GM13977 (cell line): ENCODE measurements around the gene PHC2.

Source experiments
- DNase-seq: peaks from one replicate; pipeline ENCODE4 v3.0.0; 2012; ENCODE audit warnings: low spot score
- CTCF ChIP-seq: IDR thresholded peaks from 2 replicates; pipeline ENCODE4 v1.5.1; 2012; ENCODE audit warnings: mild to moderate bottlenecking, control low read depth; ENCODE audit not compliant: insufficient read depth; ENCODE audit errors: extremely low read depth, missing control alignments
- in situ Hi-C: fragments of 300-500 bp; cut with MboI; formaldehyde crosslinking; loops from one replicate; pipeline ENCODE4 v1.12.0; 2022; ENCODE audit warnings: low sequenced_read_pairs, low pct_unique_long_range_greater_than_20kb, mixed read lengths, inconsistent platforms; ENCODE audit not compliant: unreplicated experiment

Gene PHC2

DNA sequence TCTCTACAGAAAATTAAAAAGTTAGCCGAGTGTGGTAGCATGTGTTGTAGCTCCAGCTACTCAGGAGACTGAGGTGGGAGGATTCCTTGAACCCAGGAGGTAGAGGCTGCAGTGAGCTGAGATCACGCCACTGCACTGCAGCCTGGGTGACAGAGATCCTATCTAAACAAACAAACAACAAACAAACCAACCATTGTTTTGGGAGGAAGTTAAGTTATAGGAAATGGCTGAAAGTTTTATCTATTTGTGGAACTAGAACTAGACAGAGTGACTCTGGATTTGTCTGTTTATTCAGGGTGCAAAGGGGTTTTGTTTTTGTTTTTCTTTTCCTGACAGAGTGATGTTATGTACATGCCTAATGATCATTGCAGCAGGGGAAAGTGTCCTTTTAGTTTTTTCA lies 143.6 kb downstream of the PHC2 start:
- no peak for TF ChIP-seq CTCF
- no peak for DNase-seq
- in situ Hi-C loops: no loop called here

DNA sequence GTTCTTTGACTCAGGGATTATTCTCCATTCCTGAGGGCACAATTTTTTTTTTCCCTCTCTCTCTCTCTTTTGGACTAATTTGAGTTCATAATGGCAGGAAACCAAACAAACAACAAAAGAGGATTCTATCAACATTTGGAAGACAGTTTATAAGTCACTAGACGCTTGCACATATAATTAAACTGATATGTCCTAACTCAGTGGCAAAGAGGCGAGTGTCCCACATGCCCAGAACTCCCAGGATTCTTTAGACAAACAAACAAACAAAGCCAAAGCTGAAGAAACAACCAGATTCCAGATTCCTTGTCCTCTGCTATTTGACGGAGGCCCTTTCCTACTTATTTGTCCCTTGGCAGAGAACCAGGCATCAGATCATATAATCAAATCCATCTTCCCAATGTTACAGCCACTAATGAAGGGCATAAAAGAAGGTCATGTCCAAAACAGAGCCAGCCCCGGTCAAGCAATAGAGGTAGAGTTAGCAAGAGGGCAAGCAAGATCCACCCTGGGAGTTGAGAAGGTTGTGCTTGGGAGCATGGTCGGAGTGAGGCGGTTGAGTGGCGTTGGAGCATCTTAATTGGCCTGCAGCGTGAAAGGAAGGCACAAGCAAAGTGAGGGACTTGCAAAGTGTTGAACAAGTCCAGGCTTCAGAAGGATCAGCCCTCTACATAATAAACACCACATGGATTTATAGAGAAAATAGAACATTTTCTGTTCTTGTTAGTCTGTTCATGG lies 144.3 kb downstream of the PHC2 start:
- no peak for TF ChIP-seq CTCF
- in situ Hi-C loops: no loop called here
- no peak for DNase-seq

DNA sequence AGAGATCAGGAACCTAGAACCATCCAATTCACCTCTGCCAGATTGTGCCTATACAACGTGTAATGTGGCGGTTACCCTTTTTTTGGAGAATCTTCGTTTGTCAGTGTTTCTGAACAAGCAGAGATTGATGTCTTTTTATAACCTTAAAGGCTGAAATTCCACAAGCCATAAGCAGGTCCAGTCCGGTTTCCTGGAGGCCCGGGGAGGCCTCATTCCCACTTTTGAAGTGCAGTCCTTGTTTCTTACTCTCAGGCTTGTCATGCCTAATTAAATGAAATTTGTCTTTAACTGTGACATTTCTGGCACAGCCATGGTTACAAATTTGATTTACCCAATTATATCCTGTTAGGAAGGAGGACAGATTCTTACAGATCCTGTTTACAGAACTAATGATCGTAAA lies 146.8 kb downstream of the PHC2 start:
- in situ Hi-C loops: no loop called here
- DNase-seq: no peak
- TF ChIP-seq CTCF: no peak

DNA sequence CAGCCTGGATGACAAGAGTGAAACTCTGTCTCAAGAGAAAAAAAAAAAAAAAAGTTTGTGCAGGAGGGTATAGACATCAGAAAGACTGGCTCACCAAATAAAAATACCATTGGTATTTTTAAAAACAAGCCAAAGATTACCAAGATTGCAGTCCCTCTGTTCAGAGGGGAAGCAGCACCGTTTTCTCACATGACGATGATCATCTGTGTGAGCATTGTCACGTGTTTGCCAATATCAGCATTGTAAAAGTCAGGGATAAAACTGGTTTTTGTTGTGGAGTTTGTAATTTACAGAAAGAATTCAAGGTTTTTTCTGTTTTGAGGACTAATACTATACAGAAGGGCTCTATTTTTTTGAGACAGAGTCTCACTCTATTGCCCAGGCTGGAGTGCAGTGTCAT lies 148.1 kb downstream of the PHC2 start:
- DNase-seq: no peak
- no peak for TF ChIP-seq CTCF
- in situ Hi-C loops: no loop called here

- DNase-seq: no peak
- in situ Hi-C loops: no loop called here
- TF ChIP-seq CTCF: no peak
These were observed 149.2 kb downstream of the PHC2 start for GRCh38 chr1:33281554-33282303.

- in situ Hi-C loops: no loop called here
- TF ChIP-seq CTCF: no peak
- no peak for DNase-seq
These were observed 150.7 kb downstream of the PHC2 start for GRCh38 chr1:33280091-33280661.
